Measurements from ENCODE around the gene NKD1. TPM values are rescaled to one million over a fixed set of nuclear protein-coding genes. Genes with fewer than 3 reads are reported as not detected.

NKD1 gene
- total and polyA plus RNA-seq, 2 donors (not counting 1 experiment from before 2014, with no cell fraction given): 0.16 to 1.9 TPM

DNA sequence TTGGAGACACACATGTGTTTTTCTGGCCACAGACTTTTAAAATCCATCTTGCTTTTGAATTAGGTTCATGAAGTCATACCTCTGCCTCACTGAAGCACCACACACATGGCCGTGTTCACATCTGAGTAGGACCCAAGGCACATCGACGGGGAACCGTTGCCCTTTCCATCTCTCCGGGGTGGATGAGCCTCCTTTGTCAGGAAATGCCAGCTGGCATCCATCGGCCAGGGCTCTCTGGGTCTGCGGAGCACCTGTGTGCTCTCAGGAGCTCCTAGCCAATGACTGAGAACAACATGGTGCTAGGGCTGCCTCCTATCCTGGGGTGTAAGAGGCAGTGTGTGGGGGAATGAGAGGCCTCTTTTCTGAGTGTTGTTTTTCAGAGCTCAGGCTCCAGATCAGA lies 24.5 kb upstream of the NKD1 start:
- Histone ChIP-seq H3K4me2 (replicated peaks; ENCODE audit: low read depth, low read length, poor library complexity, severe bottlenecking) (no peak overlapping the region), H3K9me3 (ENCODE audit: control extremely low read depth in 1 of 3, control insufficient read depth in 2 of 3, insufficient read depth in 1 of 3, low read length in 2 of 3) (peaks cover 0 to 3% (median 0%) of the 10 kb centered on the region in 3 donors), H3K4me3 (ENCODE audit: control extremely low read depth in 1 of 5, extremely low read depth in 1 of 5, insufficient read depth in 1 of 5, low read depth in 2 of 5, low read length in 4 of 5) (no peak overlapping the region), H3K4me1 (ENCODE audit: control insufficient read depth in 2 of 2, insufficient read depth in 2 of 2, low read length in 2 of 2) (no peaks in the 10 kb centered on the region), H3K36me3 (replicated peaks in 1 of 2; ENCODE audit: control extremely low read depth in 1 of 2, control insufficient read depth in 1 of 2, extremely low read depth in 1 of 2, insufficient read depth in 2 of 2, low read length in 1 of 2) (no peaks in the 10 kb centered on the region), H3K27ac (ENCODE audit: low read length in 2 of 2) (no peak overlapping the region), H3K27me3 (replicated peaks in 1 of 4; ENCODE audit: control extremely low read depth in 1 of 4, control insufficient read depth in 3 of 4, insufficient read depth in 4 of 4, low read length in 3 of 4) (peaks cover 0 to 32% (median 7%) of the 10 kb centered on the region in 4 experiments), H3K9ac (ENCODE audit: low read length) (no peak overlapping the region), H3K79me2 (ENCODE audit: control insufficient read depth, insufficient read depth, low read length) (no peaks in the 10 kb centered on the region), H4K20me1 (ENCODE audit: control insufficient read depth, insufficient read depth, low read length, poor library complexity, severe bottlenecking) (no peaks in the 10 kb centered on the region), H2AFZ (ENCODE audit: insufficient read depth, low read depth, low read length, poor library complexity, severe bottlenecking) (no peak overlapping the region)
- DNase-seq (no peak), ATAC-seq (ENCODE audit: low read depth) (no peak)
- no peak for TF ChIP-seq EZH2 (IDR thresholded peaks at IDR 0.05; ENCODE audit: borderline replicate concordance, insufficient read depth, low read depth, low read length, poor library complexity, severe bottlenecking)
- TF ChIP-seq, protein P1, sequence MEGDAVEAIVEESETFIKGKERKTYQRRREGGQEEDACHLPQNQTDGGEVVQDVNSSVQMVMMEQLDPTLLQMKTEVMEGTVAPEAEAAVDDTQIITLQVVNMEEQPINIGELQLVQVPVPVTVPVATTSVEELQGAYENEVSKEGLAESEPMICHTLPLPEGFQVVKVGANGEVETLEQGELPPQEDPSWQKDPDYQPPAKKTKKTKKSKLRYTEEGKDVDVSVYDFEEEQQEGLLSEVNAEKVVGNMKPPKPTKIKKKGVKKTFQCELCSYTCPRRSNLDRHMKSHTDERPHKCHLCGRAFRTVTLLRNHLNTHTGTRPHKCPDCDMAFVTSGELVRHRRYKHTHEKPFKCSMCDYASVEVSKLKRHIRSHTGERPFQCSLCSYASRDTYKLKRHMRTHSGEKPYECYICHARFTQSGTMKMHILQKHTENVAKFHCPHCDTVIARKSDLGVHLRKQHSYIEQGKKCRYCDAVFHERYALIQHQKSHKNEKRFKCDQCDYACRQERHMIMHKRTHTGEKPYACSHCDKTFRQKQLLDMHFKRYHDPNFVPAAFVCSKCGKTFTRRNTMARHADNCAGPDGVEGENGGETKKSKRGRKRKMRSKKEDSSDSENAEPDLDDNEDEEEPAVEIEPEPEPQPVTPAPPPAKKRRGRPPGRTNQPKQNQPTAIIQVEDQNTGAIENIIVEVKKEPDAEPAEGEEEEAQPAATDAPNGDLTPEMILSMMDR (IDR thresholded peaks at IDR 0.05): no peak
- POLR2A ChIA-PET: no interaction called here
- CTCF ChIA-PET: no interaction called here
- H3K4me1 Mint-ChIP-seq: no peaks in the 10 kb centered on the region
- H3K27ac Mint-ChIP-seq: no peak overlapping the region
- no peak overlapping the region for H3K4me3 Mint-ChIP-seq
- H3K9me3 Mint-ChIP-seq (ENCODE audit: insufficient read depth): no peaks in the 10 kb centered on the region
- 99% methylated on average over 7 of the region's 7 CpGs for WGBS (ENCODE audit: insufficient coverage)
- intact Hi-C loops (cut with micrococcal nuclease): no loop called here
- H3K27me3 Mint-ChIP-seq: peaks cover 54% of the 10 kb centered on the region

GRCh38 chr16:50525262-50525661 lies 22.9 kb upstream of the NKD1 start:
- Mint-ChIP-seq H3K4me1 (no peaks in the 10 kb centered on the region), H3K27me3 (peaks cover 58% of the 10 kb centered on the region), H3K4me3 (no peak overlapping the region), H3K27ac (no peak overlapping the region), H3K9me3 (ENCODE audit: insufficient read depth) (peaks cover 2% of the 10 kb centered on the region)
- Histone ChIP-seq H2AFZ (ENCODE audit: insufficient read depth, low read depth, low read length, poor library complexity, severe bottlenecking) (no peak overlapping the region), H4K20me1 (ENCODE audit: control insufficient read depth, insufficient read depth, low read length, poor library complexity, severe bottlenecking) (no peaks in the 10 kb centered on the region), H3K4me3 (ENCODE audit: control extremely low read depth in 1 of 5, extremely low read depth in 1 of 5, insufficient read depth in 1 of 5, low read depth in 2 of 5, low read length in 4 of 5) (no peak overlapping the region), H3K4me1 (ENCODE audit: control insufficient read depth in 2 of 2, insufficient read depth in 2 of 2, low read length in 2 of 2) (no peaks in the 10 kb centered on the region), H3K79me2 (ENCODE audit: control insufficient read depth, insufficient read depth, low read length) (no peaks in the 10 kb centered on the region), H3K27ac (ENCODE audit: low read length in 2 of 2) (no peak overlapping the region), H3K36me3 (replicated peaks in 1 of 2; ENCODE audit: control extremely low read depth in 1 of 2, control insufficient read depth in 1 of 2, extremely low read depth in 1 of 2, insufficient read depth in 2 of 2, low read length in 1 of 2) (no peaks in the 10 kb centered on the region), H3K4me2 (replicated peaks; ENCODE audit: low read depth, low read length, poor library complexity, severe bottlenecking) (no peak overlapping the region), H3K9me3 (ENCODE audit: control extremely low read depth in 1 of 3, control insufficient read depth in 2 of 3, insufficient read depth in 1 of 3, low read length in 2 of 3) (peaks cover 0 to 7% (median 3%) of the 10 kb centered on the region in 3 donors), H3K27me3 (replicated peaks in 1 of 4; ENCODE audit: control extremely low read depth in 1 of 4, control insufficient read depth in 3 of 4, insufficient read depth in 4 of 4, low read length in 3 of 4) (peaks cover 0 to 39% (median 7%) of the 10 kb centered on the region in 4 experiments), H3K9ac (ENCODE audit: low read length) (no peak overlapping the region)
- 91% methylated on average over 3 of the region's 3 CpGs for WGBS (ENCODE audit: insufficient coverage)
- ATAC-seq (ENCODE audit: low read depth) (no peak), DNase-seq (no peak)
- ChIA-PET POLR2A (no interaction called here), CTCF (no interaction called here)
- TF ChIP-seq EZH2 (IDR thresholded peaks at IDR 0.05; ENCODE audit: borderline replicate concordance, insufficient read depth, low read depth, low read length, poor library complexity, severe bottlenecking): no peak
- TF ChIP-seq, protein P1 (IDR thresholded peaks at IDR 0.05): no peak
- intact Hi-C loops (cut with micrococcal nuclease): no loop called here
